HEK293 (cell line): Measurements from ENCODE around the gene MYOZ1.

Source experiments
- GLIS1 ChIP-seq: fragments of 450-650 bp; formaldehyde crosslinking; IDR thresholded peaks from 2 replicates; pipeline ENCODE4 v1.5.1; 2016; ENCODE audit warnings: missing biosample characterization, missing genetic modification characterization
- RBAK ChIP-seq: fragments of 450-650 bp; formaldehyde crosslinking; IDR thresholded peaks from 2 replicates; pipeline ENCODE4 v1.5.1; 2016; ENCODE audit warnings: missing biosample characterization, missing genetic modification characterization
- TRIM28 ChIP-seq: IDR thresholded peaks from 2 replicates; pipeline ENCODE4 v1.6.1; 2011; ENCODE audit warnings: low read length, control low read depth, borderline replicate concordance
- YY1 ChIP-seq: fragments of 450-650 bp; formaldehyde crosslinking; IDR thresholded peaks from 2 replicates; pipeline ENCODE4 v1.5.1; 2018; ENCODE audit warnings: missing biosample characterization, missing genetic modification characterization
- ZNF391 ChIP-seq: fragments of 450-650 bp; formaldehyde crosslinking; IDR thresholded peaks from 2 replicates; pipeline ENCODE4 v1.5.1; 2016; ENCODE audit warnings: low read depth, missing biosample characterization, missing genetic modification characterization, borderline replicate concordance
- ZNF571 ChIP-seq: fragments of 450-650 bp; formaldehyde crosslinking; IDR thresholded peaks from 2 replicates; pipeline ENCODE4 v1.5.0; 2017; ENCODE audit warnings: missing biosample characterization, missing genetic modification characterization
- ZNF624 ChIP-seq: fragments of 450-650 bp; formaldehyde crosslinking; IDR thresholded peaks from 2 replicates; pipeline ENCODE4 v1.5.1; 2017; ENCODE audit warnings: missing biosample characterization, missing genetic modification characterization
- TF ChIP-seq, protein P1 (sequence below): fragments of 450-650 bp; formaldehyde crosslinking; IDR thresholded peaks from 2 replicates; pipeline ENCODE4 v1.5.1; 2016; ENCODE audit warnings: missing biosample characterization, missing genetic modification characterization
- TF ChIP-seq, protein P2 (sequence below): fragments of 450-650 bp; formaldehyde crosslinking; IDR thresholded peaks from 2 replicates; pipeline ENCODE4 v1.5.1; 2016; ENCODE audit warnings: missing biosample characterization, missing genetic modification characterization

GRCh38 chr10:73597346-73597745, 43.9 kb downstream of the MYOZ1 start:
- TF ChIP-seq GLIS1 (tag by site-specific recombination) (no peak), ZNF571 (no peak), TRIM28 (no peak), ZNF624 (tag by site-specific recombination) (no peak), RBAK (tag by site-specific recombination) (no peak), ZNF391 (no peak), YY1 (tag by site-specific recombination) (no peak)
- TF ChIP-seq, protein P1, sequence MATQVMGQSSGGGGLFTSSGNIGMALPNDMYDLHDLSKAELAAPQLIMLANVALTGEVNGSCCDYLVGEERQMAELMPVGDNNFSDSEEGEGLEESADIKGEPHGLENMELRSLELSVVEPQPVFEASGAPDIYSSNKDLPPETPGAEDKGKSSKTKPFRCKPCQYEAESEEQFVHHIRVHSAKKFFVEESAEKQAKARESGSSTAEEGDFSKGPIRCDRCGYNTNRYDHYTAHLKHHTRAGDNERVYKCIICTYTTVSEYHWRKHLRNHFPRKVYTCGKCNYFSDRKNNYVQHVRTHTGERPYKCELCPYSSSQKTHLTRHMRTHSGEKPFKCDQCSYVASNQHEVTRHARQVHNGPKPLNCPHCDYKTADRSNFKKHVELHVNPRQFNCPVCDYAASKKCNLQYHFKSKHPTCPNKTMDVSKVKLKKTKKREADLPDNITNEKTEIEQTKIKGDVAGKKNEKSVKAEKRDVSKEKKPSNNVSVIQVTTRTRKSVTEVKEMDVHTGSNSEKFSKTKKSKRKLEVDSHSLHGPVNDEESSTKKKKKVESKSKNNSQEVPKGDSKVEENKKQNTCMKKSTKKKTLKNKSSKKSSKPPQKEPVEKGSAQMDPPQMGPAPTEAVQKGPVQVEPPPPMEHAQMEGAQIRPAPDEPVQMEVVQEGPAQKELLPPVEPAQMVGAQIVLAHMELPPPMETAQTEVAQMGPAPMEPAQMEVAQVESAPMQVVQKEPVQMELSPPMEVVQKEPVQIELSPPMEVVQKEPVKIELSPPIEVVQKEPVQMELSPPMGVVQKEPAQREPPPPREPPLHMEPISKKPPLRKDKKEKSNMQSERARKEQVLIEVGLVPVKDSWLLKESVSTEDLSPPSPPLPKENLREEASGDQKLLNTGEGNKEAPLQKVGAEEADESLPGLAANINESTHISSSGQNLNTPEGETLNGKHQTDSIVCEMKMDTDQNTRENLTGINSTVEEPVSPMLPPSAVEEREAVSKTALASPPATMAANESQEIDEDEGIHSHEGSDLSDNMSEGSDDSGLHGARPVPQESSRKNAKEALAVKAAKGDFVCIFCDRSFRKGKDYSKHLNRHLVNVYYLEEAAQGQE (tag by site-specific recombination) = no peak
- TF ChIP-seq, protein P2, sequence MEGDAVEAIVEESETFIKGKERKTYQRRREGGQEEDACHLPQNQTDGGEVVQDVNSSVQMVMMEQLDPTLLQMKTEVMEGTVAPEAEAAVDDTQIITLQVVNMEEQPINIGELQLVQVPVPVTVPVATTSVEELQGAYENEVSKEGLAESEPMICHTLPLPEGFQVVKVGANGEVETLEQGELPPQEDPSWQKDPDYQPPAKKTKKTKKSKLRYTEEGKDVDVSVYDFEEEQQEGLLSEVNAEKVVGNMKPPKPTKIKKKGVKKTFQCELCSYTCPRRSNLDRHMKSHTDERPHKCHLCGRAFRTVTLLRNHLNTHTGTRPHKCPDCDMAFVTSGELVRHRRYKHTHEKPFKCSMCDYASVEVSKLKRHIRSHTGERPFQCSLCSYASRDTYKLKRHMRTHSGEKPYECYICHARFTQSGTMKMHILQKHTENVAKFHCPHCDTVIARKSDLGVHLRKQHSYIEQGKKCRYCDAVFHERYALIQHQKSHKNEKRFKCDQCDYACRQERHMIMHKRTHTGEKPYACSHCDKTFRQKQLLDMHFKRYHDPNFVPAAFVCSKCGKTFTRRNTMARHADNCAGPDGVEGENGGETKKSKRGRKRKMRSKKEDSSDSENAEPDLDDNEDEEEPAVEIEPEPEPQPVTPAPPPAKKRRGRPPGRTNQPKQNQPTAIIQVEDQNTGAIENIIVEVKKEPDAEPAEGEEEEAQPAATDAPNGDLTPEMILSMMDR = no peak
